DMS 273 treated with DMSO at 0.1 percent for 48 hours (cell line): ENCODE results near the gene MIGA1.
"Not testable (repeated sequence)": the region's sequence is repeated elsewhere in the genome, so short reads cannot be mapped to it uniquely, and the experiment has no call there.

ENCODE experiments used
- DNase-seq: peaks from one replicate; lab custom pipeline; 2025; lab: John Stamatoyannopoulos, UW

Gene MIGA1

GRCh38 chr1:77797991-77798390 lies 18.5 kb downstream of the MIGA1 start:
- DNase-seq: no peak

DNA sequence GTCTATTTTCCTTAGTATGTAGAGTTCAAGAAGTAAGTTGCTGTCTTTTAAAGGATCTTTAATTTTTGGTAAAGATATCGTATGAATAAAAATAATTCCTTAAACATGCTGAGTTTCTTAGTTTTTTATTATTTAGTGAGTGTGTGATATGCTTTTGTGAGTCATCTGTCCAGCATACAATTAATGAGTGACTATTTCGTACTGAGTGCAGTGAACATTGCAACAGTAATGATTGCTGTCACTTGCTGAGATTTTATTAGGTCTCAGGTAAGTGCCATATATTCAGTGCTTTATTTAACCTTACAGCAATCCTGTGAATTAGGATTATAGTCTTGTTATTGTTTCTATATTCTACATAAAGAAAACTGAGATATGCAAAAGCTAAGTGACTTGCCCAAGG lies 22.6 kb downstream of the MIGA1 start:
- DNase-seq: no peak

DNA sequence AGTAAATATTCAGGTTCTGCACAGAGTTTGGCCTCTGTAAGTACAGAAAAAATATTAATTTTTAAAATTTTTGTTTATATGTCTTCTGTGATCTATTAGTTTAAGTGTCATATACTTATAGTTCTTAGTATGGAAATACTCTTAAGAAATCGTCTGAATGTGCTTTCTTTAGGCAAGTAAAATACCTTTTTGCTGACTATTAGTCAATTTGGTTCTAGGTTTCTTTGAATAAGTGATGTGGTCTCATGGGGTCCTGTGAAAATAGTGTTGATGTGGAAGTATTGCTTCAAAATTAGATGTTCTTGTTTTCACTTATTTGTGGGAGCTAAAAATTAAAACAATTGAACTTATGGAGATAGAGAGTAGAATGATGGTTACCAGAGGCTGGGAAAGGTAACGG lies 23.9 kb downstream of the MIGA1 start:
- no peak for DNase-seq

DNA sequence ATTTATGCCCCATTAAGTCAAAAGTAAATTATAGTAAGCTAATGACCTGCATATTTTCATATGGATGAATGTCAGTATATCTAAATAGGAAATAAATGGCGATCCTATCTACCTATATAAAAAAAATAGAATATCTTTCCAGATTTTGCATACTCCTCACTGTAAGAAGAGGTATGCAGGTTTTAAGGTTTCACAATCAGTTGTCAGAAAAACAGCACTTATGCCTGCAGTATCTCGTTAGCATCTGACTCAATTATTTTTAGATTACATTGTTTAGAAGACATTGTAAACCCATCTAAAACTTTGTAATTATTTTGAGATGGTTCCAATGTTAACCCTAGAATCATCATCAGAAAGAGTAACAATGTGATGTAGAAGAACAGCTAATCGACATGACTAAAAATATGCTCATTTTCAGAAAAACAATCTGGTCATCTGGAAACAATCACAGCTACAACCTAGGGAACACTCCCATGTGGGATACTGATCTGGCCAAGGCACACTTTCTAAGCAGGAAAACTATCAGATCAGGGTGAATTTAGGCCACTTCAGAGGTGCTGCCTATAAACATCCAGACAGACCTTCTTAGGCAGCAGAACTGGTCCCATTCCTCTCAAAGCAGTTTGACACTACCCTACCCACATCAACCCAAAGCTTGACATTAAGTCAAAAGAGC lies 30.5 kb downstream of the MIGA1 start:
- DNase-seq: not testable (repeated sequence)

DNA sequence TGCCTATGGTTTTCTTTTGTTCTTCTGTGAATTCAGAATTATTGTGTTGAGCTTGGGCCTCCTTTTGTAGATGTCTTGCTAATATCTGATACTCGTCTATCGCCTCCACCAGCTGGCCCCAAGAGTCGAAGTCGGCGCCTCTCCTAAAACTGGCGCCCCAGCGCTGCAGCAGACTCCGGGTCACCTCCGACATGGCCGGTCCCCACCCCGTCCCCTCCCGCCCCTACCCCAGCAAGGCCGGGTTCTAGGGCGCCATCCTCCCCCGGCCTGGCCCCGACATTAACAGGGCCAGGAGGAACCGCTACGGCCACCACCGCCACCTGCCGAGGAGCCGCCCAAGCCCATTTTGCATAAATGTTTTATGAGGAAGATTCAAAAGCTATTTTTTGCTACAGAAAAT lies 32.1 kb downstream of the MIGA1 start:
- DNase-seq: not testable (repeated sequence)

- no peak for DNase-seq
Measured at GRCh38 chr1:77817368-77818209, 38.1 kb downstream of the MIGA1 start.

DNA sequence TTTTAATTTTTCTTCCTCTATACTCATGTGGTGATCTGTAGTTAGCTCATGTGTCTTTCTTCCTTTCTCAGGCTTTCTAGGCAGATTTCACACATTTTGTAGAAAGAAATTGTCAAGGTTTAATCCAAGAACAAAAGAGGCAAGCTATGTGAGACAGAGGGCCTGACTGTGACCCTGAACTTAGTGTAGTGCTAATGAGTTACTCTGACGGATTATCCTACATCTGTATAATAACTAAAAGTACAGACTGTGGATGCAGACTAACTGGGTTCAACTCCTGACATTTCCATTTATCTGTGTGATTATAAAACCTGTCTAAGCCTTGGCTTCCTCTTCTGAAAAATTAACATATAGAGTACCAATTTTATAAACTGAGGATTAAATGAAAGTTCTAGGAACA lies 40.7 kb downstream of the MIGA1 start:
- no peak for DNase-seq

DNA sequence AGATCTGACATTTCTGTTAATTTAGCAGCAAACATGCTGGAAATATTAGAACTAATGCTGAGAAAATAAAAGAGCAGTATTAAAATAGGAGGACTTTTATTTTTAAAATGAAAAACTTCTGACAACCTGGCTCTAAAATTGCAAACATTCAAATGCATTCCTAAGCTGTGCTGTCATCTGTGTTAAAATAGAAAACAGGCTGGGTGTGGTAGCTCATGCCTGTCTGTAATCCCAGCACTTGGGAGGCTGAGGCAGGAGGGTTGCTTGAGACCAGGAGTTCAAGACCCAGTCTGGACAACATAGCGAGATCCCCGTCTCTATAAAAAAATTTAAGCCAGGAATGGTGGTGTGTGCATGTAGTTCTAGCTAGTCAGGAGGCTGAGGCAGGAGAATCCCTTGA lies 44.6 kb downstream of the MIGA1 start:
- DNase-seq: no peak

GRCh38 chr1:77824694-77825093 lies 45.2 kb downstream of the MIGA1 start:
- no peak for DNase-seq

GRCh38 chr1:77825131-77825709 lies 45.8 kb downstream of the MIGA1 start:
- DNase-seq: peak; percentile 2

GRCh38 chr1:77826851-77827250 lies 47.4 kb downstream of the MIGA1 start:
- DNase-seq: not testable (repeated sequence)

- no peak for DNase-seq
Measured at GRCh38 chr1:77828098-77828497, 48.6 kb downstream of the MIGA1 start.

DNA sequence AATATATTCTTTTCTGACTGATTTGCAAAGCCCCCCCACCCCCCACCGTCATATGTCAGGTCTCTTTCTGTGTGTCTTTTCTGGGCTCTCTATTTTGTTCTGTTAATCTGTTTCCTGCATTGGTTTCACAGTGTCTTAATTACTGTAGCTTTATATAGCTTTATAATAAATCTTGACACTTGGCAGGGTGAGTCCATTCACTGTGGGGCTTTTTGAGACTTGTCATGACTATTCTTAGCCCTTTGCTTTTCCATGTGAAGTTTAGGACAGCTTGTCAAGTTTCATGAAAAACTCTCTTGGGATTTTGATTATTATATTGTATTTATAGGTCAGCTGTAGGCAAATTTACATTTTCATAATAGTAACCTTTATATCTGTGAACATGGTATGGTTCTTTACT lies 50.4 kb downstream of the MIGA1 start:
- no peak for DNase-seq

DNA sequence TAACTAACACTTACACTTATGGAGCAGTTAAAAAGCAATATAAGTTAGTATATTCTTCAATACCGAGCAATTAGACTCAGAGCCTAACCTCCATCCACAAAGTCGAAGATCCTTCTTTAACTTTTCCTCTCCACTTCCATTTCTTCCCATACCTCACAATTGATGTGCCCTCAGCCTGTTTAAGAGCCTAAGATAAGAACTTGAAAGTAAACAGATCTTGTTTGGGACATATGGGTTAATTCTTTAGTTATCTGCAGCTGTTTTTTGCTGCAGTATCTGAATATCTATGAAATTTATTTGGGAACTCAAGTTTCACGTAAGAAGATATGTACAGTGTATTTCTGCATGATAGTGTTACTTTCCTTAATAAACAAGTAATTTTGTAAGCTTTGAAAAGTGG lies 51.5 kb downstream of the MIGA1 start:
- no peak for DNase-seq

- no peak for DNase-seq
Measured at GRCh38 chr1:77831566-77831965, 52.1 kb downstream of the MIGA1 start.

- DNase-seq: no peak
Measured at GRCh38 chr1:77831976-77832711, 52.7 kb downstream of the MIGA1 start.

DNA sequence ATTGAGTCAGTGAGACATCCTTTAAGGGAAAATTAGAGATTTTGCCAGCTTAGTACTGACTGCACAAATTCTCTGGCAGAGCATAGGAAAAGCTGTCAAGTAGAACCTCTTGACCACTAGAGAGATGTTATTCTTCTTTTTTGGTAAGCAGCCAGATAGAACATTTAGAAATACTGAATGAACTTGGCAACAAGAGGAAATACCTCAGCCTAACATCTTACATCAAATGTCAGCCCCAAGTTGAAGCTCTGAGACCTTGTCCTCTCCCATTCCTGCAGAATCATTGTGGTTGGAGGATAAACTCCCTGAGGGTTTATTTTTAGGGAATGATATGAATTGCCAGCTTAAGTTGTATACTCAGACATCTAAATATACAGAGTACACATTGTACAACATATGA lies 53.5 kb downstream of the MIGA1 start:
- DNase-seq: no peak

- DNase-seq: no peak
Measured at GRCh38 chr1:77833521-77834100, 54.2 kb downstream of the MIGA1 start.

DNA sequence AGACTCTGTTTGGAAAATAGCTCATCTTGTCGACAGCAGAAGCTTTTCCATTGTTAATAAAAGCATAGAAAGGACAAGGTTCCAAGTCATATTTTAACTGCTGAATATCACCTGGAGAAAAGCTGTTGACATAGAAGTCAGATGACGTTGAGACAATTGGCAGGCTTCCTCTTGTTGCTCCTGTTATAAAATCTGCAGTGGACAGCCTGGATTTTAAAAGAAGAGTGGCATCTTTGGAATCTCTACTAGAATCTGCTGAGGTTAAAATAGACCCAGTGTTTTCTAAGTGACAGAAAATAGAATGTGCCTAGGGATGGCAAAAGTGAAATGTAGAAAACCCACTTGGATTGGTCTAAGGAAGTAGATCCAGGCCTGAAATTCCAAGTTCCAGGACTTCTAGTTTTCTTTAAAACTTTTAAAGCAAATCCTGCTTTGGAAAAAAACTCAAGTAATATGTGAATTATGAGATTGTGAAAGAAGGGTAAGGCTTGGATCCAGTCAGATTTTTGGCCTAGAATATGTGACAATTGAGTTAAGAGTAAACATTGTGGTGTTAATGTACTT lies 55.4 kb downstream of the MIGA1 start:
- DNase-seq: no peak

GRCh38 chr1:77841574-77841973 lies 62.1 kb downstream of the MIGA1 start:
- DNase-seq: no peak

DNA sequence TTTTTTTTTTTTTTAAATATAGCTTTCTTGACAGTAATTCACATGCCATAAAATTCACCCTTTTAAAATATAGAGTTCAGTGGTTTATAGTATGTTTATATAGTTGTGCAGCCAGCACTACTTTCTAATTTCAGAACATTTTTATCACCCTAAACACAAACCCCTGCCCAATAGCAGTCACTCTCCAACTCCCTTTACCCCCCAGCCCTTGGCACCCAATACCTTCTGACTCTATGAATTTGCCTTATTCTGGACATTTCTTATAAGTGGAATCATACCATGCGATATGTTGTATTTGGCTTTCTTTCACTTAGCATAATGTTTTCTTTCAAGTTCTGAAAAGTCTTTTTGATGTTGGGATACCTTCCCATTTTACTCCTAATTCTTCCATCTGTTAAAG lies 66.5 kb downstream of the MIGA1 start:
- DNase-seq: no peak

DNA sequence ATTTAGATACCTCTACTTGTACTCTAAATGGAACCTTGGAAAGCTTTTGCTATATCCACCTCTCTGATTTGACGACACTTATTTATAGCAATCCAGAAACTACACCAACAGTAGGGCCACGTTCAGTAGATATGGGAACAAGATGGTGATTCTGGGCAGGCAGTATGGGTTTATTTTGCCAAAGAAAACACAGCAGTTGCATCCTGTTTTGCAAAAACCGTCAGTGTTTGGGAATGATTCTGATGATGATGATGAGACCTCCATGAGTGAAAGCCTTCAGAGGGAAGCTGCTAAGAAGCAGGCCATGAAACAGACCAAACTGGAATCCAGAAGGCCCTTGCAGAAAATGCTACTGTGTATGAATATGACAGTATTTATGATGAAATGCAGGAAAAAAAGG lies 67.5 kb downstream of the MIGA1 start:
- DNase-seq: no peak
